ENCODE results near the gene SRPK2.

DNA sequence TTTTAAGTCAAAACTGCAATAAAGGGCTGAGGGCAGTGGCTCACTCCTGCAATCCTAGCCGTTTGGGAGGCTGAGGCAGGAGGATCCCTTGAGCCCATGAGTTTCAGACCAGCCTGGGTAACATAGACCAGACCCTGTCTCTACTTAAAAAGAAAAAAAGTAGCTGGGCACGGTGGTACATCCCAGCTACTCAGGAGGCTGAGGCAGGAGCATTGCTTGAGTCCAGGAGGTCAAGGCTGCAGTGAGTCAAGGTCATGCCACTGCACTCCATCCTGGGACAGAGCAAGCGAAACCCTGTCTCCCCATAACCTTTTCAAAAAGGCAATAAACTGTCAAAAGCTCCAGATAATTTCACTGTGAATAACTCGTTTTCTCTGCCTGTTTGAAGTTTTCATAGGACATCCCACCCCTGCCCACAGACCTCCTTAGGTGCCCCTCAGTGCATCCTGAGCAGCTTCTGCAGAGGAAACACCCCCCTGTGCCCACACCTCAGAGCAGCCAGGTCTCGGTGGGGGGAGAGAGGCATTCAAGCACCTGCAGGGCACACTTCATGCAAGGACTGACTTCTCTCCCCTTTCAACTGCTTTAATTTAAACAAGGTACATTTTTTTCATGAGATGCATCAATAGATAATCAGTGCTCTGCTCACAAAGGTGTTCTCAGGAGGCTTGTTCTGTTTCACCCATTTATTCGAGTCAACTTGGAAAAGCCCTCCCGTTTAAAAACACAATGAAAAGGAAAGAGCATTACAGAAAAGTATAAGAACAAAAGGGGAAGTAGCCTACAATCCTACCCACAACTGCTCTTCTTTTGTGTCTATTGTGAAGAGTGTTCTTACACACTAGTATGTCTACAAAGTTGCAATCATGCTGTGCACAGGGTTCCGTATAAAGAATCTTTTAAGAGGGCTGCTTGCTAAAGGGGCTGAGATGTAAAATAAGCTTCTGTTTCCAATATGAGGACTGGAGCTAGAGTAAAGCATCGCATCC lies 269.8 kb downstream of the SRPK2 start:
- TF ChIP-seq, protein P1, sequence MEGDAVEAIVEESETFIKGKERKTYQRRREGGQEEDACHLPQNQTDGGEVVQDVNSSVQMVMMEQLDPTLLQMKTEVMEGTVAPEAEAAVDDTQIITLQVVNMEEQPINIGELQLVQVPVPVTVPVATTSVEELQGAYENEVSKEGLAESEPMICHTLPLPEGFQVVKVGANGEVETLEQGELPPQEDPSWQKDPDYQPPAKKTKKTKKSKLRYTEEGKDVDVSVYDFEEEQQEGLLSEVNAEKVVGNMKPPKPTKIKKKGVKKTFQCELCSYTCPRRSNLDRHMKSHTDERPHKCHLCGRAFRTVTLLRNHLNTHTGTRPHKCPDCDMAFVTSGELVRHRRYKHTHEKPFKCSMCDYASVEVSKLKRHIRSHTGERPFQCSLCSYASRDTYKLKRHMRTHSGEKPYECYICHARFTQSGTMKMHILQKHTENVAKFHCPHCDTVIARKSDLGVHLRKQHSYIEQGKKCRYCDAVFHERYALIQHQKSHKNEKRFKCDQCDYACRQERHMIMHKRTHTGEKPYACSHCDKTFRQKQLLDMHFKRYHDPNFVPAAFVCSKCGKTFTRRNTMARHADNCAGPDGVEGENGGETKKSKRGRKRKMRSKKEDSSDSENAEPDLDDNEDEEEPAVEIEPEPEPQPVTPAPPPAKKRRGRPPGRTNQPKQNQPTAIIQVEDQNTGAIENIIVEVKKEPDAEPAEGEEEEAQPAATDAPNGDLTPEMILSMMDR (IDR thresholded peaks at IDR 0.05) = no peak
- no peak for TF ChIP-seq POLR2A (IDR thresholded peaks at IDR 0.05)
- TF ChIP-seq POLR2AphosphoS5 (IDR thresholded peaks at IDR 0.05) = no peak

Measured in suprapubic skin (tissue), 4 donors.